HG02678 (cell line): ENCODE results near the gene TRIOBP.

Source experiments
- ATAC-seq: cut with Tn5 transposase; IDR thresholded peaks from one replicate; pipeline ENCODE4 v1.9.1; 2021; ENCODE audit warnings: mild to moderate bottlenecking, moderate library complexity; ENCODE audit not compliant: unreplicated experiment

Gene TRIOBP

GRCh38 chr22:37728620-37729019 lies 31.8 kb downstream of the TRIOBP start:
- ATAC-seq, result no peak

GRCh38 chr22:37731804-37732471 lies 35.1 kb downstream of the TRIOBP start:
- ATAC-seq, result no peak

- no peak for ATAC-seq
Measured at GRCh38 chr22:37732699-37733607, 36.1 kb downstream of the TRIOBP start.

- no peak for ATAC-seq
Measured at GRCh38 chr22:37733625-37734401, 37.0 kb downstream of the TRIOBP start.

- ATAC-seq, result no peak
Measured at GRCh38 chr22:37734402-37734700, 37.5 kb downstream of the TRIOBP start.

GRCh38 chr22:37734964-37735451 lies 38.2 kb downstream of the TRIOBP start:
- no peak for ATAC-seq

- ATAC-seq, result no peak
Measured at GRCh38 chr22:37739035-37739434, 42.2 kb downstream of the TRIOBP start.

- ATAC-seq, result no peak
Measured at GRCh38 chr22:37739611-37740049, 42.8 kb downstream of the TRIOBP start.

GRCh38 chr22:37740455-37741311 lies 43.8 kb downstream of the TRIOBP start:
- ATAC-seq, result no peak

- no peak for ATAC-seq
Measured at GRCh38 chr22:37741312-37741795, 44.5 kb downstream of the TRIOBP start.

- no peak for ATAC-seq
Measured at GRCh38 chr22:37742376-37743171, 45.7 kb downstream of the TRIOBP start.

GRCh38 chr22:37744589-37744988 lies 47.7 kb downstream of the TRIOBP start:
- ATAC-seq, result no peak

GRCh38 chr22:37745548-37746365 lies 48.9 kb downstream of the TRIOBP start:
- peak; percentile 75 for ATAC-seq

- no peak for ATAC-seq
Measured at GRCh38 chr22:37746366-37747079, 49.7 kb downstream of the TRIOBP start.

GRCh38 chr22:37747080-37747714 lies 50.3 kb downstream of the TRIOBP start:
- no peak for ATAC-seq

GRCh38 chr22:37747715-37748100 lies 50.9 kb downstream of the TRIOBP start:
- no peak for ATAC-seq

GRCh38 chr22:37748659-37749058 lies 51.8 kb downstream of the TRIOBP start:
- no peak for ATAC-seq
